HG03565 (cell line): ENCODE data around the gene SLC7A14.

ENCODE experiments used
- ATAC-seq: cut with Tn5 transposase; IDR thresholded peaks from one replicate; pipeline ENCODE4 v1.9.1; 2021; ENCODE audit warnings: mild to moderate bottlenecking, moderate library complexity; ENCODE audit not compliant: unreplicated experiment

SLC7A14 gene

DNA sequence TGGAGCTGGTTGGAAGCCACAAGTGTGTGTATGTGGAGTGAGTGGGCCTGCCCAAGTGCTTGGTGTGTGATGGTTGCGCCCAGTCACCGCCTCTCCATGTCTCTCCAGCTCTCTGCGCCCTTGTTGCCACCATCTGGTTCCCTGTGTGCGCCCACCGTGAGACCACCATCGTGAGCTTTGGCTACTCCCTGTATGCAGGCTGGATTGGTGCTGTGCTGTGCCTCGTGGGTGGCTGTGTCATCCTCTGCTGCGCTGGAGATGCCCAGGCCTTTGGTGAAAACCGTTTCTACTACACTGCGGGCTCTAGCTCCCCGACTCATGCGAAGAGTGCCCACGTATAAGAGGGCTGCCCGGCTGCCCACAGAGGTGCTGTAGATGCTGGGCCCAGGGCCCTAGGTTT lies 153.5 kb downstream of the SLC7A14 start:
- ATAC-seq = no peak

DNA sequence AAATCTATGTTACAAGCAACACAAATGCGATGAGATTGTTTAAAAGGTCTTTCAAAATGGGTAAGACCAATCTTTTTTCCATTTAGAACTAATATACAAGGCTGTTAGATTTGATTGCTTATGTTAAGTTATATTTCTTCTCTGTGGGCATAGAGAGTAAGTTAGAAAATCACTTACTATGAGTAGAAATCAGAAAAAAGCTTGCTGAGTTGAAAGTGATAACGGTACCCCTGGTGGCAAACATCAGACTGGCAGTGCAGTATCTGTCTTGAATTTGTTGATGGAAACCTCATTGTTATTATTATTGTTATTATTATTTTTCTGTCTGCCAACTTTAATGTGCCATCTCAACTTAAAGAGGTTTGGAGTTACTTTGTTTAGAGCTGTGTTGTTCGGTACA lies 154.8 kb downstream of the SLC7A14 start:
- ATAC-seq = no peak

DNA sequence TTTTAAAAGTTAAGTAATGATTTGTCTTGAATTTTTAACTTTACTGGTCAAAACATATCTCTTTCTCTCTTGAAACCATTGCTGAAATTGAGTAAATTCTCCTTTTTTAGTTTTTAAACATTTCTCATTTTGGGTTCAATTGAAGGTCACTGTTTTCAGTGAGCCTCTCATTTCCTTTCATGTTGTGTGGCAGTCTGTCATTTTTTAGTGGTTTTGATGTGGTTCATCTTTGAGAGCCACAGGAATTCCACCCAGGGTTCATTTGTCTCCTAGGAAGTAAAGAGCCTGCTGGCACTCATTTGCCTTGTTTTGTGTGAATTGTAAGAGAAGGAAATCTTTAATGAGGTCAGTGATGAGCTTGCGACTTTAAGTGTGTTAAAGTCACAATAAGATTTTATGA lies 156.8 kb downstream of the SLC7A14 start:
- peak; percentile 59 for ATAC-seq

DNA sequence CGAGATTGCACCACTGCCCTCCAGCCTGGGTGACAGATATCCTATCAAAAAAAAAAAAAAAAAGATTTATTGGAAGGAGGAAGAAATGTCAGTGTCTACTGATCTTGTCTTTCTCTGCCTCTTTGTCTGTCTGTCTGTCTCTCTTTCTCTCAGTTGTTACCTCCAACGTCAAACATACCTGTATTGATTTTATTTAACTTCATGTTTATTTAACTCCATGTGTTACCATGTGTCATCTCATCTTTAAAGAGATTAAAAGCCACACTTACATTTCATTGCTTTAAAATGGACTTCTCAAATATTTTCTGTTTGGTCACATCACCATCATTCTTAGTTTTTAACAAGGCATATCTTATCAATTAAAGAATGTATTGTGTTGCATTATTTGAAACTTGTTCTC lies 157.8 kb downstream of the SLC7A14 start:
- ATAC-seq = no peak

DNA sequence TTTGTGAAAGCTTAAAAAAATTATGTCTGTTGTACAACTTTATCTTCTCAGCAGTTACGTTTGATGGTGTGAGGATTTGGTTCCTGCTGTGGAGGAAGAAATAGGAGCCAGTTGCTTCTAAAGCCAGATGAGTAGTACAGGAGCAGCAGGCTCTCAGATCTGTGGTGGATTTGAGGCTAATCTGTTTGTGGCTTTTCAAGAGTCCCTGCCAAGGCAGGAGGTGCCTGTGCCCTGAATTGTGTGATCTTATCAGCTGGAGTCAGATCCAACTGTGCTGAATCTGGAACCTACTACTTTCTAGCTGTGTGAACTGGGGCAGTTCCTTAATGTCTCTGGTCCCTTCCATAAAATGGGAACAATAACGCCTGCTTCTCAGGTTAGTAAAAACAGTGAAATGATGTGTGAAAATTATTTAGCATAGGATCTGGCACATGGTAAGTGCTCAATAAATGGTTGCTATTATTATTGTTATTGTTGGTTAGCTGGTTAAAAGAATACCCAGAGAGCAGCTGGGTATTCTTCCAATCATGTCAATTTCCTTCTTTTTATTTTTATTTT lies 159.6 kb downstream of the SLC7A14 start:
- no peak for ATAC-seq

DNA sequence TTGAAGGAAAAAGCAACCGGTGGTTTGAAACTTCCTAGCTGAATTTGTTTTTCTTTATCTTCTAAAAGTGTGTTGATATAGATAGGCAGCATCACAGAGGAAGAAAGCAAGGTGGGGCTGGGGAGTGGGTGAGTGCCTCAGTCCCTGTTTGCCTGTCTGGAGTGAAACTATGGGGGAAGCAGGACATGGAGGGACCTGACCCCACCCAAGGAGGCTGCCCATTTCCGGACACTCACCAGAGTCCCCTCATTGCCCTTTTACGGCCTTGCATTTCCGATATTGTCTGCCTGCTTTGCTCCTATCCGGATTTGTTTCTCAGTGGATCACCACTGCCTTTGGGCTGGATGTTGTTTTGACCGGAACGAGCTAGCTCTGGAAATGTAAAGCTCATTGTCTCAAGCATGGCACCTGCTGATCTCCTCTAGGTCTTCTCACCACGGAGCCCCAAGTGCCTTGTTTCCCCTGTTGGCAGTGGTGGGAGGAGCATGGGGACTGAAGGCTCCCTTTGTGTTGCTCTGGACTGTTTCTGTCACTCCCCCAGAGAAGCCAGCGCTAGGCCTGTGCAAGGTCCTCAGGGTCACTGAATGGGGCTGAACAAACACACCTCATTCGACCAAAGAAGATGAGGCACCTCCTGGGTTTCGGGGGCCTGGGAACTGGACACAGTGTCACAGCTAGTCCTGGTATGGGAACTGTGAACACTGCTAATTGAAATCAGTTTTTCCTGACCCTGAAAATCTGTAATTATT lies 160.2 kb downstream of the SLC7A14 start:
- no peak for ATAC-seq

DNA sequence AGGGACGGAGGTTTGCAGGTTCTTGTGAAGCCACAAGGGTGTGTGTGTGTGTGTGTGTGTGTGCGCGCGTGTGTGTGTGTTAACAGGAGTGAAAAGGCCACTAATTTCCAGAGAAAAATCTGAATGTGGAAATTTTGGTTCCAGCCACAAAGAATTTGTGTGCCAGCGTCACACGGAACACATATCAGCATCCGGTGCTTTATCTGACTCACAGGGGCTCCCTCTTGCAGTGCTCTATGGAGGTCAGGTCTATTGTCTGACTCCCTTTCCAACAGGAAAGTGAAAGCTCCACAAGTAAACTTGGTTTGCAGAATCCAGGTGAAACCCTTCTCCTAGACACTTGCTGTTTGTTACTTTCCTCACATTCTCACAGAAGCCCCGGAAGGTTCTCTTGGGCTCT lies 161.0 kb downstream of the SLC7A14 start:
- ATAC-seq = no peak

DNA sequence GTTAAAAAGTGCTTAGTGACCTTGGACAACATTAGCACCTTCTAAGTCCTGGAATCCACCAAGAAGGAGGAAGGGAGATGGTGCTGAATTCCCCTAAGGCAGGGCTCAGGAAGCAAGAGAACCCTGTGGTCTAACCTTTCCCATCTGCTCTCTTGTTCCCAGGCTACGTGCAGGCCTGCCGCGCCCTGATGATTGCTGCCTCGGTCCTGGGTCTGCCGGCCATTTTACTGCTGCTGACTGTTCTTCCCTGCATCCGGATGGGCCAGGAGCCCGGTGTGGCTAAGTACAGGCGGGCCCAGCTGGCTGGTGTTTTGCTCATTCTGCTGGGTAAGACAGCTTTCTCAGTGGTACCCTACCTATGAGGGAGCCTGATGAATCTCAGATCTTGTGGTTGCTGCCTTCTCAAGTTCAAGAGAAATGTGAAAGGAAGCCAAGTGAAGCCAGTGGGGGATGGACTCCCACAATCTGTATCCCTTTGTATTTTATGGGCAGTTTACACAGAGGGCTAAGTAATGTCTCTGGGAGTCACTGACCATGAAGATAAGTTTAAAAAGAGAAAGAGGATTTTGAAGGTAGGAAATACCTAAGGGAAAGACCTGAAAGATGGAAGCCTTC lies 162.8 kb downstream of the SLC7A14 start:
- ATAC-seq = no peak

DNA sequence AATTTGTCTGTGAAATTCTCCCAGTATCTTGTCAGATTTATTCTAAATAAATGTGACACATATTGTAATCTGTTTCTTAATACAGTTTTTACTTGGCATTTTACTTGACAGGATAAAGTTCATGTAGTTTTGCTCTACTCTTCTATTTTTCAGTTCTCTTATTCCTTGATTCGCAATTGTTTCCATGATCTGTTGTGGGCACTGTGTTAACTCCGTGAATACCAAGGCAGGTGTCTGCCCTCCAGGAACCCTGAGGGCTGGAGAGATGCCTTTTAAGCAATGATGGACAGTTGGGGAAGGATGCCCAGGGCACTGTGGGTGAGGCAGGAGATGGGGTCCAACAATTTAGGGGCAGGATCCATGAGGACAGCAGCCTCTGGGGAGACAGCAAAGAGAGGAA lies 164.1 kb downstream of the SLC7A14 start:
- no peak for ATAC-seq

DNA sequence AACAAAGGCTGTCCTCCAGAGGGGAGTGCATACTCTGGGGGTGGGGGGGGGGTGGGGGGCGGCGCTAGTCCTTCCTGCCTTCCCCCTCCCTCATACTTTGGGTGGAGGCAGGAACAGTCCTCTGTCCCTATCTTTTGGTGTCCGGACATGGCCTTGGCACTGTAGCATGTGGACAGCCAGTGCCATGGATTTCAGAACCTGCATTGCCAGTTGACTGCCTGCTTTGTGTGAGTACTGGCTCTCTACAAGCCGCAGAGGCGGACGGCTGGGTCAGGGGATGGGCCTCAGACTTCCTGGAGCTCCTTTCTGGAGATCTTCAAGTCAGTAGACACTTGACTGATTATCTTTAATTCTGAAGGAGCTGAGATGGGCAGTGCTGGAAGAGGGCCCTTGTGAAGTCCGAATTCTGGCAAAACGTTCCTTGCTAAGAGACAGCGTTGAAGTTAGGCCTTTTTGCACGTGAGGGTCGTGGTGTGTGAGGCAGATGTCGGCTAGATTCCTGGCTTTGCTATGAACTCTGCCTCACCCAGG lies 164.7 kb downstream of the SLC7A14 start:
- ATAC-seq = no peak

DNA sequence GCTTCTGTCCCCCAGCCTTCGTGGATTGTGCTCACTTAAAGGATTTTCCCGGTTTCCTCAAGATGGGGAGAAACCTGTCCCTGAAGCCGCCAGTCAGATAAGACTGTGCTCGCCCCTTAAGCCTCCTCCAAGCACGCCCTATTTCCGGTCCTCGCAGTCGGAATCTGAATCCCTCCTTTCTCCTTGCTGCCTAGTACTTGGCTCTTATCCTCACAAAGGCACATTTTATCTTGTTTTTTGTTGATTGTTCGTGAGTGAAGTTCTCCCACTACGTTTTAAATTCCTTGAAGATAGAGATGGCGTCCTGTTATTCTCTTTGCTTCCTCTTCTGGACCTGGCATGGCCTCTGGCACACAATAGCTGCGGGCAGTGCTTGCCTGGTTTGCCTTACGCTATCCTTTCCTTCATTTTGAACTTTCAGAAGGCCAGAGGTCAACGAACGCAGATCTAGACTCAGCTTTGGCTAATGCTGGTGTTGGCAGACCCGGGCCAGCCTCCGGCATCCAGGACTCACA lies 165.5 kb downstream of the SLC7A14 start:
- no peak for ATAC-seq

DNA sequence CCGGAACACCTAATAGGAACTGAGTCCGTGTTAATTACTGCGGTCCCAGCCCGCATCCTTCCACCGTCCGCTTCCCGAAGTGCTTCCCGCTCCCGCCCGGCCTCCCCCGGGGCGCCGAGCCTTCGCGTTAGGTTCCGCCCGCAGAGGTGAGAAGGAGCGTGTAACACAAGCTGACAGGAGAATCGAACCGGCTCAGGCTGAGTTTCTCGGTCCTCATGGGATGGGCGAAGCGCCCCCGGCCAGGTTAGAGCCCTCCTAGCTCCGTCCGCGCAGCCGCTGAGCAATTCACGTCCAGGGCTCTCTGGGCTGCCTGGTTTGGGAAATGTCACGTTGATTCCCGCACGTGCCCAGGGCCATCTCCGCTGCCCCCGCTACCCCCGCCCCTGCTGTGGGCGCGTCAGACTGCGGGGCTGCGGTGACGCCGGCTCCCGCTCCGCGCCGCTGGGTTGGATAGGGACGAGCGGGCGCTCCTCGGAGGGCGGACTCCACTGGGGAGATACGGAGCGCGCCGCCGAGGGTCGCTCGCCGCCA lies 166.3 kb downstream of the SLC7A14 start:
- no peak for ATAC-seq

DNA sequence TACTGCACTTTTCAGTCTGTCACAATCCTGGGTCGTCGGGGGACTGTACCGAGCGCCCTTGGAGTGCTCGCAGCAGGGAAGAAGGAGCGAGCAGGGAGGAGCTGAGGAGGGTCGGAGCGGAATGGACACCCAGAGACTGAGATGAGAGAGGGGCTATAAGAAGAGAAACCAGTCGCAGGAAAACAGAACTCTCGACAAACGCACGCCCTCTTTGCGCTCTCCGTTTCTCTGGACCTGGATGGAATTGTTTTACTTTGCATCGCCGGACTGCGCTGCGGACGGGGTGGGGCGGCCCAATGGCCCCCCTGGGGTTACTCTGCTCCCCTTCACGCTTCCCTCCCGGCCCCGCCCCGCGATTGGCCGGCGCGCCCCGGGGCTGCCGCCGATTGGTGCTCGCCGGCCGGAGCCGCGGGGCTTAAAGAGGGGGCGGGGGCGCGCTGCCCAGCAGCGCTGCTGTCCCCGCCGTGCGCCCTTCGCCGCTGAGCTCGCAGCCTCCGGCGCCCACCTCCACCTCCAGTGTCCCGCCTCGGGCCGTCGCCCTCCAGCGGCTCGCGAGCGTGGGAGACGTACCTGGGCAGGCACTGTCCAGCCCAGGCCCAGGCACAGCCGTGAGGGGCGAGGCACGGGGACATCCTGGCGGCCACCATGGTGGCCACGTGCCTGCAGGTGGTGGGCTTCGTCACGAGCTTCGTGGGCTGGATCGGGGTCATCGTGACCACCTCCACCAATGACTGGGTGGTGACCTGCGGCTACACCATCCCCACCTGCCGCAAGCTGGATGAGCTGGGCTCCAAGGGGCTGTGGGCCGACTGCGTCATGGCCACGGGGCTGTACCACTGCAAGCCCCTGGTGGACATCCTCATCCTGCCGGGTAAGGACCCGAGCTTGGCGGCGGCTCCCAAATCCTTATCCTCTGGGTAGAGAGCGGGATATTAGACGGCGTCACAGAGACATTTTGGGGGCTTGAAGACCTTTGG lies 167.2 kb downstream of the SLC7A14 start, which contains the start of gene CLDN11:
Gene CLDN11 (plus strand): TSS at position 447 of the 977 bp plus-strand sequence. CDS start 199 bp downstream, at position 646.
- no peak for ATAC-seq

DNA sequence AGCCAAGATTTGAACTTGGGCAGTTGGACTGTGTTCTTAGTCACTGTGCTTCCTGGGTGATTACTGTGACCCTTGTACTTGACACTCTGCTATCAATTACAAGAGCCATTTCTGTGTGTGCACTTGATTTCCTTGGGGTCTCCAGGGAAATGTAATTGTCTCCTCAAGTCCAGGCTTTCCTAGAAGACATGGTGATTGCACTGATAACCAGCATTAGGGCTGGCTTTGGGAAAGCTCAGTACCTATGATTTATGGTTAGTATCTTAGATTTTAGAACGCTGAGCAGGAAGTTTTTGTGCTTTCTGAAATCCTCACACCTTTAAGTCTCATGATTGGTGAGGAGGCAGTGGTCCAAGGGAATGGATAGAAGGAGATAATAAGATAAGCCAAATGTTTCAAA lies 168.8 kb downstream of the SLC7A14 start:
- ATAC-seq = no peak

DNA sequence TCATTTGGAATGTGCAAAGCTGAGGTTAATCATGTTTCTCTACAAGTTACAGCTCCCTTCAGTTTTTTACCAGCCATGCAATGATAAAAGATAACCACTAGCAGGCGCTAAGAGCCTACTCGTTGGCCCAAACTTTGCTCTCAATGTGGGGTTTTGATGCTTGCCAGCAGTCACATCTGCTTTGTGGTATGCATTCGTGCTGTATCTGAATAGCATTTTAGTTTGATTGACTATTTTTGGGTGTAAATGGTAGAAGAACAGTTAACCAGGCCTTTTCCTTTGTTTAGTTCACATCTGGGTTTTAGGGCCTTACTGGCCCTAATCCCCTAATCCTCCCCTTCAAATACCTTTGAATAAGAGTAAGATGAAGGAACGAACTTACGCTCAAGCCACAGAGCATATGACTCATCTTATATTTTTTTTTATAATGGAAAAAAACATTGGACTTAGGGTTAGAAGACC lies 171.6 kb downstream of the SLC7A14 start:
- ATAC-seq = peak; percentile 52

DNA sequence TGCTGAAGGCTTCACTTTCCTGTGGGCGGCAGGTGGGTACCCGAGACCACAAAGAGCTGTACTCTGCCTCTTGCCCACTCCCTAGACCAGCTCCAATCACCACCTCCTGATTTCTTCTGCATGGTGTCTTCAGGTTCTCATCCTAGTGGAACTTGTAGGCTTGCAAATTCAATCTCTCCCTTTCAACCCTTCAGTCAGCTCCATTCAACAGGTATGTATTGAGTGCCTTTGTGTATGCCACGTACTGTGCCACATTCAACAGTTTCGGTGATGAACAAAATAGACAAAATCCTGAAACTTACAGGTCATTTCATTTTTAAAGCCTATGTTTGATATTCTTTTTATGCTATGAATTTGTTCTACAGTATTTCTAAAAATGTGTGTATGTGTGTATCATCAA lies 172.6 kb downstream of the SLC7A14 start:
- no peak for ATAC-seq

DNA sequence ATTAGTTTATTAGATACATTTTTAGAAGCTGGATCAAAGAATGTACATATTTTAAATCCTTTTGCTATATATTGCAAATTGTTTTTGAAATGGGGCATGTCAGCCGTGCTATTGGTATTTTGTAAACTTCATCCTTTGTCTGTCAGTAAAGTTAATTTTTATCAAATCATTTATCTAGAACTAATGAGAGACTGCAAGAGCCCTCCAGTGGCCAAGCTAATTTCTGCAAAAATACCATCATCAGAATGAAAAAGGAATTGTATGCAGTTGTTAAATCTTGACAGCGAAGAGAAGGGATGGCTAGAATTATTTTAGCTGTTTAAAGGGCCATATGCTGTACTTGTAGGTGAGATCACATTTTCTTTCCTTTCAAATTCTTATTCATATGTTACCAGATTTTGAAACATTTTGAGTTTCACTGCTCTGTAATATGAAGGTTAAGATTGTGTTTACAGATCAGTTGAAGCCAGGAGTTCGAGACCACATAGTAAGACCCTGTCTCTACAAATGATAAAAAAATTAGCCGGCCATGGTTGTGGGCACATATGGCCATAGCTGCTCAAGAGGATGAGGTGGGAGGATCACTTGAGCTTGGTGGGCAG lies 175.3 kb downstream of the SLC7A14 start:
- no peak for ATAC-seq
